Heart left ventricle (tissue), 13 donors: ENCODE data around the gene OR1D5.

Experiments
- POLR2A ChIP-seq, 2 donors: fragments of 450-650 bp; IDR thresholded peaks; one replicate each; pipeline ENCODE4 v1.6.1; 2017; ENCODE audit warnings: antibody characterized with exemption in 2 of 2, mild to moderate bottlenecking in 2 of 2, moderate library complexity in 2 of 2
- TF ChIP-seq, protein P1 (sequence below), 12 donors: fragments of 200-600 bp; sonication (generic) in 4 of 12; IDR thresholded peaks; one replicate each; pipeline versions ENCODE4 v1.5.0 to v1.8.0; 2018 to 2022; ENCODE audit warnings: antibody characterized with exemption in 12 of 12, mild to moderate bottlenecking in 5 of 12
- donor health status: ischemic (EF 13 %, LVEDD 7.1; RV severe dilation, severe dysfunction).
- donor health status: DM: no; HTN: yes; CAD: no.
- donor health status: DM: no; HTN: no; CAD: no.
- donor health status: ischemic (EF 25% LVEDD 6.9; RV normal size, moderate dysfunction).
- donor health status: ischemic (EF 25% LVEDD 5.7; RV mildly dilated, moderate dysfunction).
- donor health status: ischemic (EF 35%, LVEDD 5.7; RV mildly dilated, moderate dysfunction).
- donor health status: nonischemic (EF 11% LVEDD 7.7; RV severe dilation, severe dysfunction).
- donor health status: DM: yes; HTN: yes; CAD: no.
- donor health status: PGD.
- donor health status: ischemic (EF 29% LVEDD 5.4; RV normal size, mild dysfunction).
- donor health status: nonischemic (EF 23%, LVEDD 6.1; RV moderate dilation, normal function).

DNA sequence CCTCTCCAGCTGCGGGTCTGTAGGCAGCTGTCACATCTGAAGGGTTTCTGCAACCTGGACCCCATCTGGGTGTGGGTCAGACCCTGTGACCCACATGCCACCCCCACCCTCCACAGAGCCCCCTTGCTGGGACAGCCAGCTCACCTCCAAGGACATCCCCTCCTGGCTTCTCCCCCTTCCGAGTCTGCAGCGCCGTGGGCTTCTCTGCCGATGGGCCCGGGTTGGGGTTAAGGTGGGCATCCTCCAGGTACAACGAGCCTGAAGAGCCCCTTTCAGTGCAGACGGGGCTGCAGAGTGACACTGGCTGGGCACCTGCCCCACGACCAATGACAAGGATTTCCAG is 28.9 kb downstream of the OR1D5 start:
- TF ChIP-seq, protein P1, sequence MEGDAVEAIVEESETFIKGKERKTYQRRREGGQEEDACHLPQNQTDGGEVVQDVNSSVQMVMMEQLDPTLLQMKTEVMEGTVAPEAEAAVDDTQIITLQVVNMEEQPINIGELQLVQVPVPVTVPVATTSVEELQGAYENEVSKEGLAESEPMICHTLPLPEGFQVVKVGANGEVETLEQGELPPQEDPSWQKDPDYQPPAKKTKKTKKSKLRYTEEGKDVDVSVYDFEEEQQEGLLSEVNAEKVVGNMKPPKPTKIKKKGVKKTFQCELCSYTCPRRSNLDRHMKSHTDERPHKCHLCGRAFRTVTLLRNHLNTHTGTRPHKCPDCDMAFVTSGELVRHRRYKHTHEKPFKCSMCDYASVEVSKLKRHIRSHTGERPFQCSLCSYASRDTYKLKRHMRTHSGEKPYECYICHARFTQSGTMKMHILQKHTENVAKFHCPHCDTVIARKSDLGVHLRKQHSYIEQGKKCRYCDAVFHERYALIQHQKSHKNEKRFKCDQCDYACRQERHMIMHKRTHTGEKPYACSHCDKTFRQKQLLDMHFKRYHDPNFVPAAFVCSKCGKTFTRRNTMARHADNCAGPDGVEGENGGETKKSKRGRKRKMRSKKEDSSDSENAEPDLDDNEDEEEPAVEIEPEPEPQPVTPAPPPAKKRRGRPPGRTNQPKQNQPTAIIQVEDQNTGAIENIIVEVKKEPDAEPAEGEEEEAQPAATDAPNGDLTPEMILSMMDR (IDR thresholded peaks at IDR 0.05), result no peak
- TF ChIP-seq POLR2A (IDR thresholded peaks at IDR 0.05), result no peak
